Measurements from ENCODE around the gene SLC7A8.

Gene SLC7A8

GRCh38 chr14:23154964-23155587 is 28.4 kb downstream of the SLC7A8 start:
- DNase-seq: no peak

- DNase-seq: peak; percentile 43
Measured at GRCh38 chr14:23153851-23154796, 29.3 kb downstream of the SLC7A8 start.

GRCh38 chr14:23151342-23151741 is 32.1 kb downstream of the SLC7A8 start:
- no peak for DNase-seq

- no peak for DNase-seq
Measured at GRCh38 chr14:23149745-23150144, 33.7 kb downstream of the SLC7A8 start.

GRCh38 chr14:23148591-23149249 is 34.7 kb downstream of the SLC7A8 start:
- no peak for DNase-seq

- DNase-seq: no peak
Measured at GRCh38 chr14:23147676-23148075, 35.8 kb downstream of the SLC7A8 start.

- DNase-seq: no peak
Measured at GRCh38 chr14:23146980-23147379, 36.5 kb downstream of the SLC7A8 start.

GRCh38 chr14:23146351-23146910 is 37.0 kb downstream of the SLC7A8 start:
- no peak for DNase-seq

GRCh38 chr14:23145794-23146350 is 37.6 kb downstream of the SLC7A8 start:
- DNase-seq: no peak

GRCh38 chr14:23143911-23144310 is 39.5 kb downstream of the SLC7A8 start:
- no peak for DNase-seq

- DNase-seq: no peak
Measured at GRCh38 chr14:23142826-23143225, 40.6 kb downstream of the SLC7A8 start.

- peak; percentile 72 for DNase-seq
Measured at GRCh38 chr14:23141706-23142444, 41.6 kb downstream of the SLC7A8 start.

- DNase-seq: no peak
Measured at GRCh38 chr14:23140371-23140770, 43.1 kb downstream of the SLC7A8 start.

GRCh38 chr14:23139874-23140273 is 43.6 kb downstream of the SLC7A8 start:
- no peak for DNase-seq

- no peak for DNase-seq
Measured at GRCh38 chr14:23137813-23138535, 45.5 kb downstream of the SLC7A8 start.

GRCh38 chr14:23137192-23137812 is 46.2 kb downstream of the SLC7A8 start:
- DNase-seq: no peak

- no peak for DNase-seq
Measured at GRCh38 chr14:23136566-23137133, 46.8 kb downstream of the SLC7A8 start.

- DNase-seq: no peak
Measured at GRCh38 chr14:23132970-23133369, 50.5 kb downstream of the SLC7A8 start.

GRCh38 chr14:23131482-23131881 is 52.0 kb downstream of the SLC7A8 start:
- no peak for DNase-seq

GRCh38 chr14:23130871-23131270 is 52.6 kb downstream of the SLC7A8 start:
- no peak for DNase-seq
